Inflammatory macrophage (primary cell): Measurements from ENCODE around the gene PPA1.
"Not testable (repeated sequence)": the region's sequence is repeated elsewhere in the genome, so short reads cannot be mapped to it uniquely, and the experiment has no call there.

Source experiments
- DNase-seq, 2 donors: peaks; one replicate each; pipeline ENCODE4 v3.0.0-alpha.2; 2020 to 2022

The PPA1 gene

GRCh38 chr10:70167246-70167645 lies 66.0 kb downstream of the PPA1 start:
- no peak for DNase-seq

- DNase-seq: no peak
Observed at GRCh38 chr10:70166394-70166793, 66.8 kb downstream of the PPA1 start.

- peak; percentile 8 to 29 for DNase-seq
Observed at GRCh38 chr10:70164163-70164562, 69.1 kb downstream of the PPA1 start.

- DNase-seq: no peak
Observed at GRCh38 chr10:70163448-70163847, 69.8 kb downstream of the PPA1 start.

- no peak for DNase-seq
Observed at GRCh38 chr10:70162892-70163201, 70.4 kb downstream of the PPA1 start.

GRCh38 chr10:70162151-70162891 lies 70.9 kb downstream of the PPA1 start:
- DNase-seq: no peak

- DNase-seq: no peak
Observed at GRCh38 chr10:70160798-70161197, 72.4 kb downstream of the PPA1 start.

GRCh38 chr10:70159366-70159765 lies 73.9 kb downstream of the PPA1 start:
- DNase-seq: not testable (repeated sequence)

- no peak for DNase-seq
Observed at GRCh38 chr10:70158113-70158512, 75.1 kb downstream of the PPA1 start.

GRCh38 chr10:70155255-70155838 lies 77.9 kb downstream of the PPA1 start:
- DNase-seq: no peak
